NCI-H774 (cell line): Measurements from ENCODE around the gene PHC3.
"Not testable (repeated sequence)": the region's sequence is repeated elsewhere in the genome, so short reads cannot be mapped to it uniquely, and the experiment has no call there.

Experiments
- DNase-seq: peaks from one replicate; lab custom pipeline; 2025; lab: John Stamatoyannopoulos, UW

Gene PHC3, protein sequence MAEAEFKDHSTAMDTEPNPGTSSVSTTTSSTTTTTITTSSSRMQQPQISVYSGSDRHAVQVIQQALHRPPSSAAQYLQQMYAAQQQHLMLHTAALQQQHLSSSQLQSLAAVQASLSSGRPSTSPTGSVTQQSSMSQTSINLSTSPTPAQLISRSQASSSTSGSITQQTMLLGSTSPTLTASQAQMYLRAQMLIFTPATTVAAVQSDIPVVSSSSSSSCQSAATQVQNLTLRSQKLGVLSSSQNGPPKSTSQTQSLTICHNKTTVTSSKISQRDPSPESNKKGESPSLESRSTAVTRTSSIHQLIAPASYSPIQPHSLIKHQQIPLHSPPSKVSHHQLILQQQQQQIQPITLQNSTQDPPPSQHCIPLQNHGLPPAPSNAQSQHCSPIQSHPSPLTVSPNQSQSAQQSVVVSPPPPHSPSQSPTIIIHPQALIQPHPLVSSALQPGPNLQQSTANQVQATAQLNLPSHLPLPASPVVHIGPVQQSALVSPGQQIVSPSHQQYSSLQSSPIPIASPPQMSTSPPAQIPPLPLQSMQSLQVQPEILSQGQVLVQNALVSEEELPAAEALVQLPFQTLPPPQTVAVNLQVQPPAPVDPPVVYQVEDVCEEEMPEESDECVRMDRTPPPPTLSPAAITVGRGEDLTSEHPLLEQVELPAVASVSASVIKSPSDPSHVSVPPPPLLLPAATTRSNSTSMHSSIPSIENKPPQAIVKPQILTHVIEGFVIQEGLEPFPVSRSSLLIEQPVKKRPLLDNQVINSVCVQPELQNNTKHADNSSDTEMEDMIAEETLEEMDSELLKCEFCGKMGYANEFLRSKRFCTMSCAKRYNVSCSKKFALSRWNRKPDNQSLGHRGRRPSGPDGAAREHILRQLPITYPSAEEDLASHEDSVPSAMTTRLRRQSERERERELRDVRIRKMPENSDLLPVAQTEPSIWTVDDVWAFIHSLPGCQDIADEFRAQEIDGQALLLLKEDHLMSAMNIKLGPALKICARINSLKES

GRCh38 chr3:170180908-170181885 is at the start of gene PHC3:
TSS of gene PHC3 (minus strand) at chr3:170181733. CDS start at chr3:170181715, 18 bp downstream.
- DNase-seq = peak; percentile 97

- no peak for DNase-seq
These were observed 46.7 kb upstream of the PHC3 start for GRCh38 chr3:170228093-170228766.

GRCh38 chr3:170226426-170226960 is 45.0 kb upstream of the PHC3 start:
- no peak for DNase-seq

DNA sequence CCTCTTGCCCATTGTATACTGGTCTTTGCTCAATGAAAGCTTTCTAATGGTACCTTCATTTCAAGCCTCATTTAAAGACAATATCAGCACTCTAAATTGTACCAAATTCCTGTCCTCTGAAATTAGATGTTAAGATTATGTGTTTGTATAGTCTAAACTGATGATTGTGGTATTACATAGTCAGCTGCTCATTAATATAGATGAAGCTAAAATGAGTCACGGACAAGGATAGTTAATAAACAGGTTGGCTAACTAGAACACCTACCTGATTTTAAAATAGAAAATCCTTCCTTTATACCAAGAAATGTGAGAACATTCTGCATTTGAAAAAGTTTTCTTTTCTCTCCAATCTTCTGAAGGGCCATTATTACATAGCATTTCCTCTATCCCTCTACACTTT is 43.6 kb upstream of the PHC3 start:
- no peak for DNase-seq

GRCh38 chr3:170222647-170223541 is 41.4 kb upstream of the PHC3 start:
- peak; percentile 26 for DNase-seq

DNA sequence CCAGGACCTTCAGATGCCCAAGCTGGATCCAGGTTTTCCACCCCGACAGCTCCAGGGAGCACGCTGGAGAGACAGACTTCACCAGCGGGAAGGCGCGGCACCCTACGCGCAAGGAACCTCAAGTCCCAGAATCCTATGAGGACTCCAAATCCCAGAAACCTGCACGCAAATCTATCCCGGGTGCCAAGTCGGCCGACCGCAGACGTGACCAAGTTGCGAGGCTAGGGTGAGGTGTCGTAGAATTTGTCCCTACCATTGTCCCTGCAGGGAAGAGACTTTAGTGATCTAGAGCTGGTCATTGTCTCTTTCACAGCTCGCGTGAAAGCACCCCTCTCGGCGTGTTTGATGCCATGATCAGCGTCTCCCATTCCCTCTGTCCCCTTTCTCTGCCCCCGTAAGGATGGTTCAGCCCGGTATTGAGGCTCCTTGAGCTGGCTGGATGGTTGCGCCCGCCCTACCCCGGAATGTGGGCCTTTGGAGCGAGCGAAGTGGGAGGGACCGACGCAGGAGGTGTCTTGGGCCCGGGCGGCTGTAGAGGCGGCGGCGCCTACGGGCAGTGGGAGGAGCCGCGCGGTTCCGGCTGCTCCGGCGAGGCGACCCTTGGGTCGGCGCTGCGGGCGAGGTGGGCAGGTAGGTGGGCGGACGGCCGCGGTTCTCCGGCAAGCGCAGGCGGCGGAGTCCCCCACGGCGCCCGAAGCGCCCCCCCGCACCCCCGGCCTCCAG is 40.6 kb upstream of the PHC3 start, which contains the start of gene PRKCI:
Gene PRKCI, plus strand, starts transcription at position 501 of the 723 bp plus-strand sequence. CDS start 246 bp downstream, outside the sequence.
- peak; percentile 98 for DNase-seq

- DNase-seq = no peak
These were observed 39.3 kb upstream of the PHC3 start for GRCh38 chr3:170220871-170221270.

GRCh38 chr3:170219850-170220249 is 38.3 kb upstream of the PHC3 start:
- DNase-seq = no peak

- DNase-seq = no peak
These were observed 30.1 kb upstream of the PHC3 start for GRCh38 chr3:170211668-170212067.

GRCh38 chr3:170207717-170208116 is 26.2 kb upstream of the PHC3 start:
- DNase-seq = no peak

DNA sequence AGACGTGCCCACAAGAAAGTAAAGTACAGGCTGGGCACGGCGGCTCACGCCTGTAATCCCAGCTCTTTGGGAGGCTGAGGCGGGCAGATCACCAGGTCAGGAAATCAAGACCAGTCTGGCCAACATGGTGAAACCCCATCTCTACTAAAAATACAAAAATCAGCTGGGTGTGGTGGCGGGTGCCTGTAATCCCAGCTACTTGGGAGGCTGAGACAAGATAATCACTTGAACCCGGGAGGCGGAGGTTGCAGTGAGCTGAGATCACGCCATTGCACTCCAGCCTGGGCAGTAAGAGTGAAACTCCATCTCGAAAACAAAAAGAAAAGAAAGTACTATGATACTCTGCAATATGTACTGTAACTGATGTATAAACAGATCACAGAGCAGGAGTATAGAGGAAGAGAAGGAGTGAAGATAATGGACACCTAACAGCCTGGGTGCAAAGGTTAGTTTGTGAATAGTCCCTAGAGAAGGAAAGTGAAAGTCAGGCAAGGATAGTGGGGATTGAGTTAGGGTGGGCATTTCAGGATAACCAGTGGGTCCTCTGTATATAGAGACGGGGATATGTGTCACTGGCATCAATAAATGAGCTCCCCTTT is 24.7 kb upstream of the PHC3 start:
- not testable (repeated sequence) for DNase-seq

DNA sequence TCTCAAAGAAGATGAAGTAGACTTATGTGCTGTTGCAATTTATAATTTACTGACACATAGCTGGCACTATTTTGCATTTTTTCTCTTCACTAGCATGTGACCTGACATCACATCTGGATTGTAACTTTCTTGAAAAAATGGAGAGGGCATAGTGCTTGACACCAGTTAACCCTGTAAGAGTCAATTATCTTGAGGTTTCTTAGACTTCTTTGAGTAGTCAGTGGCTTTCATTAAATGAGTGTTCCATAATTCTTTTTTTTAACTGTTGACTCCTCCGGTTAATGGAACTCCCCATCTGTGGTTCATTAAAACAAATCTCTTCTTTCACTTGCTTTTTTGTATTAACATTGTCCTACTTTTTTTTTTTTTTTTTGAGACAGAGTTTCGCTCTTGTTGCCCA is 23.8 kb upstream of the PHC3 start:
- DNase-seq = no peak

DNA sequence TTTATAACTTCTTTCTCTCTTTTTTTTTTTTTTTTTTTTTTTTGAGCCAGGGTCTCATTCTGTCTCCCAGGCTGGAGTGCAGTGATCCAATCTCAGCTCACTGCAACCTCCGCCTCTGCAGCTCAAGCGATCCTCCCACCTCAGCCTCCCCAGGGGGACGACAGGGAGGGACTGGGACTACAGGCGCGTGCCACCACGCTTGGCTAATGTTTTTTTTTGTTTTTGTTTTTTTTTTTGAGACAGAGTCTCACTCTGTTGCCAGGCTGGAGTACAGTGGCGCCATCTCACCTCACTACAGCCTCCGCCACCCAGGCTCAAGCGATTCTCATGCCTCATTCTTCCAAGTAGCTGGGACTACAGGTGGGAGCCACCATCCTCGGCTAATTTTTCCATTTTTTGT is 23.0 kb upstream of the PHC3 start:
- DNase-seq = no peak

GRCh38 chr3:170204023-170204472 is 22.5 kb upstream of the PHC3 start:
- no peak for DNase-seq

GRCh38 chr3:170203457-170203856 is 21.9 kb upstream of the PHC3 start:
- DNase-seq = no peak

GRCh38 chr3:170201527-170201926 is 20.0 kb upstream of the PHC3 start:
- no peak for DNase-seq

DNA sequence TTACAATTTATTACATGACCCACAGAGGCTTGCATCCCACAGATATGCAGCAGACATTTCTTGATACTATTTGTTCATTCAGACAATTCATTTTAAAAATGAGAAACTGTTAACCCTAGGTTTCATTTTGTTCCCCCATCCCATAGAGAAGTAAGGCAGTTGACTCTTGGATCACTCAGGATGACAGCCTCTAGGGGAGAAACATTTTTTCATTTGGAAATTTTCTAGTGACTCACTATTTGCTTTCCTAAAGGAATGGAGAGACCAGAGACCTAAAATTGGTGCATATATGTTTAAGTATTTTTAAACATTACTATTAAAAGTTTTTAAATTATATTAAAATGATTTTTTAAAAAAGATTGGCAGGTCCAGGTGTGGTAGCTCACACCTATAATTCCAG is 19.5 kb upstream of the PHC3 start:
- DNase-seq = no peak

GRCh38 chr3:170196833-170197232 is 15.3 kb upstream of the PHC3 start:
- DNase-seq = no peak
